Measurements from ENCODE around the gene FAM236D.
"Not testable (repeated sequence)": the region's sequence is repeated elsewhere in the genome, so short reads cannot be mapped to it uniquely, and the experiment has no call there.

GRCh38 chrX:72782560-72782959 is 25.4 kb downstream of the FAM236D start, which contains the start of gene FAM236B:
- TF ChIP-seq CTCF (IDR thresholded peaks at IDR 0.05; ENCODE audit: insufficient read depth, low read depth, low read length); EZH2 (IDR thresholded peaks at IDR 0.05; ENCODE audit: insufficient read depth, low read length): not testable (repeated sequence)

All from astrocyte (in vitro differentiated cells and primary cell).